Psoas muscle (tissue), 8 donors: ENCODE measurements around the gene KRT84. TPM values are rescaled to one million over a fixed set of nuclear protein-coding genes. Genes with fewer than 3 reads are reported as not detected.

Source experiments
- ATAC-seq, 4 donors: fragments of 200-7000 bp; cut with Tn5 transposase; one replicate each; pipeline ENCODE4 v1.9.1; 2020; ENCODE audit warnings: moderate library complexity in 3 of 4, mild to moderate bottlenecking in 2 of 4
- DNase-seq, 2 donors: peaks; one replicate each; pipeline ENCODE4 v3.0.0-alpha.2; 2020
- H3K27ac ChIP-seq: fragments of 200-600 bp; one replicate; pipeline ENCODE4 v1.8.0; 2022
- H3K27me3 ChIP-seq, 3 donors: fragments of 200-600 bp in 1 of 3; one replicate each; pipeline versions ENCODE4 v1.6.1 to v1.8.0; 2013 to 2022; ENCODE audit warnings: low read length in 2 of 3, mild to moderate bottlenecking in 2 of 3, moderate library complexity in 1 of 3; ENCODE audit not compliant: insufficient read depth in 3 of 3
- H3K36me3 ChIP-seq, 2 donors: fragments of 200-600 bp in 1 of 2; one replicate each; pipeline versions ENCODE4 v1.6.1 to v1.8.0; 2013 to 2022; ENCODE audit warnings: low read depth in 1 of 2, mild to moderate bottlenecking in 1 of 2, moderate library complexity in 1 of 2; ENCODE audit not compliant: insufficient read depth in 1 of 2
- H3K4me1 ChIP-seq: fragments of 200-600 bp; one replicate; pipeline ENCODE4 v1.8.0; 2022
- H3K4me3 ChIP-seq: fragments of 200-600 bp; one replicate; pipeline ENCODE4 v1.8.0; 2022; ENCODE audit warnings: mild to moderate bottlenecking
- H3K9me3 ChIP-seq: fragments of 200-600 bp; one replicate; pipeline ENCODE4 v1.8.0; 2022
- CTCF ChIP-seq: fragments of 200-600 bp; IDR thresholded peaks from one replicate; pipeline ENCODE4 v1.8.0; 2022; ENCODE audit warnings: antibody characterized with exemption
- WGBS, 3 donors: extraction: QIAGEN DNeasy Blood & Tissue Kit; methylation state at CpG; one replicate each; pipeline versions ENCODE4 v1.1.6 to v1.1.7; 2013; 5-methylcytosine and 5-hydroxymethylcytosine counted together
- intact Hi-C, 2 donors: fragments of 100-400 bp; cut with DNase I; formaldehyde crosslinking; loops; one replicate each; pipeline versions ENCODE4 v1.11.0 to v1.14.2; 2022
- polyA plus RNA-seq, 3 donors: library from polyadenylated mRNA; stranded (reverse); fragments of 200-250 nt; gene quantifications; one replicate each; pipeline ENCODE4 v1.2.3, GENCODE V29; 2013
- total RNA-seq, 4 donors: library from RNA; stranded (reverse); fragmentation: NEBNext Ultra II Directional in 2 of 4; extraction: Animal tissue kit (Norgen Biotek cat#: 25700) in 2 of 4; gene quantifications; one replicate each; pipeline versions ENCODE4 v1.2.1 to v1.2.4, GENCODE V29; 2021 to 2023
- donor health status: healthy with polysubstance abuse.
- donor health status: DM: no; HTN: no; CAD: no; lungs with moderate emphysema.
- donor health status: Bipolar disorder and iron deficiency.
- donor health status: healthy.
- donor health status: DM: yes; HTN: yes; CAD: no.
- donor health status: DM: no; HTN: no; CAD: no.
- donor health status: DM: no; HTN: no; CAD: no.
- donor health status: DM: yes; HTN: yes; CAD: no.

Gene KRT84
- total and polyA plus RNA-seq, 7 donors: not detected

- intact Hi-C loops: no loop called here
- H3K4me1 ChIP-seq: no peaks in the 10 kb centered on the region
- no peak for TF ChIP-seq CTCF
- H3K9me3 ChIP-seq: peaks cover 9% of the 10 kb centered on the region
- WGBS, 3 donors: 71 to 78% (median 71%) methylated on average over 3 of the region's 3 CpGs
- H3K27ac ChIP-seq: no peak overlapping the region
- H3K27me3 ChIP-seq: peaks cover 0 to 15% (median 0%) of the 10 kb centered on the region in 3 donors
- DNase-seq (no peak), ATAC-seq (no peak)
- H3K4me3 ChIP-seq: no peak overlapping the region
- H3K36me3 ChIP-seq: no peaks in the 10 kb centered on the region
Measured at GRCh38 chr12:52331833-52332232, 53.6 kb downstream of the KRT84 start.

- no peaks in the 10 kb centered on the region for H3K36me3 ChIP-seq
- no peak for TF ChIP-seq CTCF
- intact Hi-C loops: no loop called here
- H3K27ac ChIP-seq: no peak overlapping the region
- DNase-seq (no peak), ATAC-seq (no peak)
- H3K27me3 ChIP-seq: peaks cover 0 to 15% (median 0%) of the 10 kb centered on the region in 3 donors
- no peak overlapping the region for H3K4me3 ChIP-seq
- WGBS, 3 donors: 15 to 44% (median 24%) methylated on average over 1 of the region's 1 CpG
- H3K4me1 ChIP-seq: no peaks in the 10 kb centered on the region
- peaks cover 5% of the 10 kb centered on the region for H3K9me3 ChIP-seq
Measured at GRCh38 chr12:52331039-52331438, 54.4 kb downstream of the KRT84 start.

- Histone ChIP-seq H3K9me3 (no peaks in the 10 kb centered on the region), H3K4me1 (no peaks in the 10 kb centered on the region), H3K36me3 (no peaks in the 10 kb centered on the region), H3K4me3 (no peak overlapping the region), H3K27ac (no peak overlapping the region), H3K27me3 (peaks cover 0 to 4% (median 0%) of the 10 kb centered on the region in 3 donors)
- no peak for DNase-seq
- no peak for TF ChIP-seq CTCF
- 65 to 69% (median 66%) methylated on average over 10 of the region's 10 CpGs for WGBS, 3 donors
- intact Hi-C loops: loop anchor here (1.0 to 2.0 kb wide), 2 partner anchors 171 to 172 kb away; no protein-coding TSS in a partner anchor
- ATAC-seq: peak in 3 of 4 donors; percentile 9 to 19 (median 12)
Measured at GRCh38 chr12:52327830-52328500, 57.5 kb downstream of the KRT84 start.

Other genes starting within 250 kb of the KRT84 start
- 10 to 100 TPM in 1 of 4 donors, 1 to 10 TPM in 2, under 1 TPM in 1; 0.11 to 14.0 (median 2.9) TPM for gene KRT80, start 193.6 kb downstream of the KRT84 start, total RNA-seq
- gene KRT80, start 193.6 kb downstream of the KRT84 start, polyA plus RNA-seq: under 1 TPM; 0.13 to 0.44 (median 0.24) TPM
- 1 to 10 TPM in 3 of 4 donors, under 1 TPM in 1; 0.39 to 3.9 (median 1.9) TPM for gene KRT7, start 152.4 kb downstream of the KRT84 start, total RNA-seq
- gene KRT7, start 152.4 kb downstream of the KRT84 start, polyA plus RNA-seq: 1 to 10 TPM in 2 of 3 donors, under 1 TPM in 1; 0.56 to 2.2 (median 1.6) TPM
- gene KRT86, start 111.0 kb downstream of the KRT84 start, total RNA-seq: under 1 TPM in 1 of 4 donors, not detected in 3; 0.77 TPM
- under 1 TPM in 2 of 3 donors, not detected in 1; 0.01 to 0.05 TPM for gene KRT86, start 111.0 kb downstream of the KRT84 start, polyA plus RNA-seq
- not detected for gene KRT81, start 94.1 kb downstream of the KRT84 start, total RNA-seq
- gene KRT81, start 94.1 kb downstream of the KRT84 start, polyA plus RNA-seq: under 1 TPM in 2 of 3 donors, not detected in 1; 0.03 to 0.14 TPM
- gene KRT83, start 64.3 kb downstream of the KRT84 start, total RNA-seq: not detected
- not detected for gene KRT83, start 64.3 kb downstream of the KRT84 start, polyA plus RNA-seq
- not detected for gene KRT85, start 18.2 kb downstream of the KRT84 start, total RNA-seq
- gene KRT85, start 18.2 kb downstream of the KRT84 start, polyA plus RNA-seq: not detected
- not detected for gene KRT82, start 20.7 kb upstream of the KRT84 start, total RNA-seq
- not detected for gene KRT82, start 20.7 kb upstream of the KRT84 start, polyA plus RNA-seq
- gene KRT75, start 48.7 kb upstream of the KRT84 start, total RNA-seq: not detected
- gene KRT75, start 48.7 kb upstream of the KRT84 start, polyA plus RNA-seq: not detected
- under 1 TPM in 2 of 4 donors, not detected in 2; 0.26 to 0.32 TPM for gene KRT6B, start 66.5 kb upstream of the KRT84 start, total RNA-seq
- under 1 TPM in 2 of 3 donors, not detected in 1; 0.04 TPM for gene KRT6B, start 66.5 kb upstream of the KRT84 start, polyA plus RNA-seq
- under 1 TPM in 2 of 4 donors, not detected in 2; 0.21 to 0.24 TPM for gene KRT6C, start 88.2 kb upstream of the KRT84 start, total RNA-seq
- gene KRT6C, start 88.2 kb upstream of the KRT84 start, polyA plus RNA-seq: under 1 TPM in 1 of 3 donors, not detected in 2; 0.04 TPM
- 1 to 10 TPM in 2 of 4 donors, under 1 TPM in 1, not detected in 1; 0.53 to 1.4 (median 1.2) TPM for gene KRT6A, start 107.6 kb upstream of the KRT84 start, total RNA-seq
- under 1 TPM; 0.13 to 0.51 (median 0.35) TPM for gene KRT6A, start 107.6 kb upstream of the KRT84 start, polyA plus RNA-seq
- gene KRT5, start 134.7 kb upstream of the KRT84 start, total RNA-seq: 1 to 10 TPM in 1 of 4 donors, under 1 TPM in 2, not detected in 1; 0.61 to 1.4 (median 0.85) TPM
- gene KRT5, start 134.7 kb upstream of the KRT84 start, polyA plus RNA-seq: under 1 TPM; 0.21 to 0.86 (median 0.48) TPM
- gene KRT71, start 167.5 kb upstream of the KRT84 start, total RNA-seq: not detected
- not detected for gene KRT71, start 167.5 kb upstream of the KRT84 start, polyA plus RNA-seq
- gene KRT74, start 188.2 kb upstream of the KRT84 start, total RNA-seq: not detected
- gene KRT74, start 188.2 kb upstream of the KRT84 start, polyA plus RNA-seq: not detected
- gene KRT72, start 215.8 kb upstream of the KRT84 start, total RNA-seq: not detected
- not detected for gene KRT72, start 215.8 kb upstream of the KRT84 start, polyA plus RNA-seq
- gene KRT73, start 232.9 kb upstream of the KRT84 start, total RNA-seq: not detected
- not detected for gene KRT73, start 232.9 kb upstream of the KRT84 start, polyA plus RNA-seq